Mesendoderm (in vitro differentiated cells): Measurements from ENCODE around the gene GRM6. TPM values are rescaled to one million over a fixed set of nuclear protein-coding genes. Genes with fewer than 3 reads are reported as not detected.

Experiments used
- DNase-seq: peaks from one replicate; pipeline ENCODE4 v3.0.0; 2013
- H2AK5ac ChIP-seq: 2 replicates; pipeline ENCODE4 v1.6.1; 2013; ENCODE audit warnings: low read length, inconsistent platforms
- H2BK120ac ChIP-seq: 2 replicates; pipeline ENCODE4 v1.6.1; 2013; ENCODE audit warnings: low read depth, mild to moderate bottlenecking, low read length, moderate library complexity, mixed read lengths
- H2BK15ac ChIP-seq: replicated peaks from 2 replicates; pipeline ENCODE4 v1.6.1; 2013; ENCODE audit warnings: low read depth, mild to moderate bottlenecking, moderate library complexity
- H2BK5ac ChIP-seq: 2 replicates; pipeline ENCODE4 v1.6.1; 2013; ENCODE audit warnings: low read length, inconsistent platforms
- H3K18ac ChIP-seq: 2 replicates; pipeline ENCODE4 v1.6.1; 2013; ENCODE audit warnings: mild to moderate bottlenecking, low read length, mixed read lengths
- H3K23ac ChIP-seq: one replicate; pipeline ENCODE4 v1.6.1; 2013; ENCODE audit warnings: low read length
- H3K27ac ChIP-seq: 2 replicates; pipeline ENCODE4 v1.5.1; 2013; ENCODE audit warnings: low read depth, mild to moderate bottlenecking, inconsistent platforms, low read length, moderate library complexity
- H3K27me3 ChIP-seq: 2 replicates; pipeline ENCODE4 v1.6.1; 2013; ENCODE audit warnings: low read length, control low read depth, mild to moderate bottlenecking, inconsistent platforms; ENCODE audit not compliant: insufficient read depth, poor library complexity
- H3K36me3 ChIP-seq: 2 replicates; pipeline ENCODE4 v1.6.1; 2013; ENCODE audit warnings: low read length, inconsistent platforms; ENCODE audit not compliant: control insufficient read depth, insufficient read depth
- H3K4ac ChIP-seq: one replicate; pipeline ENCODE4 v1.6.1; 2013; ENCODE audit warnings: low read depth, mild to moderate bottlenecking, low read length, moderate library complexity
- H3K4me1 ChIP-seq: 2 replicates; pipeline ENCODE4 v1.6.1; 2013; ENCODE audit warnings: low read depth, low read length, inconsistent platforms; ENCODE audit not compliant: control insufficient read depth
- H3K4me2 ChIP-seq: 2 replicates; pipeline ENCODE4 v1.6.1; 2013; ENCODE audit warnings: low read length
- H3K4me3 ChIP-seq: 2 replicates; pipeline ENCODE4 v1.5.1; 2013; ENCODE audit warnings: mild to moderate bottlenecking, low read length
- H3K56ac ChIP-seq: one replicate; pipeline ENCODE4 v1.6.1; 2013; ENCODE audit warnings: low read length
- H3K79me1 ChIP-seq: 2 replicates; pipeline ENCODE4 v1.6.1; 2013; ENCODE audit warnings: low read length, inconsistent platforms
- H3K79me2 ChIP-seq: 2 replicates; pipeline ENCODE4 v1.6.1; 2013; ENCODE audit warnings: mild to moderate bottlenecking, low read length; ENCODE audit not compliant: control insufficient read depth, insufficient read depth
- H3K9ac ChIP-seq: 2 replicates; pipeline ENCODE4 v1.6.1; 2013; ENCODE audit warnings: low read length, inconsistent platforms
- H4K5ac ChIP-seq: one replicate; pipeline ENCODE4 v1.6.1; 2013; ENCODE audit warnings: low read length
- H4K8ac ChIP-seq: one replicate; pipeline ENCODE4 v1.6.1; 2013; ENCODE audit warnings: low read depth, mild to moderate bottlenecking, control low read depth, low read length, moderate library complexity
- WGBS: extraction: QIAGEN DNeasy Blood & Tissue Kit; methylation state at CpG from one replicate; pipeline ENCODE4 v1.1.7; 2013; ENCODE audit warnings: low lambda C conversion rate, missing lambda C conversion rate; ENCODE audit not compliant: insufficient coverage; ENCODE audit errors: extremely low coverage; 5-methylcytosine and 5-hydroxymethylcytosine counted together
- polyA plus RNA-seq, 2 experiments: library from polyadenylated mRNA; stranded (reverse); fragments of 200-250 nt; gene quantifications; one replicate each; pipeline ENCODE4 v1.2.3, GENCODE V29; 2013

GRM6 gene
- not detected for polyA plus RNA-seq (2013, experiment 1 of 2)
- polyA plus RNA-seq (2013, experiment 2 of 2), result not detected

- no peak within 1 kb of the TSS for H2BK5ac ChIP-seq
- no peaks in the 10 kb centered on the region for H3K79me2 ChIP-seq
- H2BK15ac ChIP-seq, result no peak within 1 kb of the TSS
- no peak within 1 kb of the TSS for H3K27ac ChIP-seq
- H3K27me3 ChIP-seq, result peaks cover 22% of the 10 kb centered on the region
- H3K36me3 ChIP-seq, result no peaks in the 10 kb centered on the region
- no peak within 1 kb of the TSS for H2BK120ac ChIP-seq
- H3K23ac ChIP-seq, result no peak within 1 kb of the TSS
- WGBS, result no CpG with 5 or more reads among the region's 97 CpGs
- peak within 1 kb of the TSS; percentile 20 for H3K4me2 ChIP-seq
- H3K9ac ChIP-seq, result no peak within 1 kb of the TSS
- H2AK5ac ChIP-seq, result no peak within 1 kb of the TSS
- H4K8ac ChIP-seq, result no peak within 1 kb of the TSS
- H4K5ac ChIP-seq, result no peak within 1 kb of the TSS
- peak within 1 kb of the TSS; percentile 15 for H3K56ac ChIP-seq
- H3K4me1 ChIP-seq, result no peaks in the 10 kb centered on the region
- no peaks in the 10 kb centered on the region for H3K79me1 ChIP-seq
- H3K18ac ChIP-seq, result no peak within 1 kb of the TSS
- no peak within 1 kb of the TSS for H3K4me3 ChIP-seq
- H3K4ac ChIP-seq, result no peak within 1 kb of the TSS
- peak; percentile 5 for DNase-seq
Measured at GRCh38 chr5:178994580-178995340, at the start of gene GRM6. TSS of gene GRM6 (minus strand) at chr5:178995320. CDS start at chr5:178994944, 376 bp downstream.

GRCh38 chr5:179044765-179045164, 49.6 kb upstream of the GRM6 start:
- H4K5ac ChIP-seq, result no peak overlapping the region
- no peaks in the 10 kb centered on the region for H3K4me1 ChIP-seq
- no peak overlapping the region for H3K23ac ChIP-seq
- no peaks in the 10 kb centered on the region for H3K79me2 ChIP-seq
- no peak overlapping the region for H3K9ac ChIP-seq
- no peak overlapping the region for H3K56ac ChIP-seq
- DNase-seq, result peak; percentile 13
- H3K4me3 ChIP-seq, result no peak overlapping the region
- H2BK15ac ChIP-seq, result no peak overlapping the region
- H3K18ac ChIP-seq, result no peak overlapping the region
- H2BK5ac ChIP-seq, result no peak overlapping the region
- no peaks in the 10 kb centered on the region for H3K27me3 ChIP-seq
- no peak overlapping the region for H3K27ac ChIP-seq
- H3K4me2 ChIP-seq, result no peak overlapping the region
- no peak overlapping the region for H3K4ac ChIP-seq
- no peaks in the 10 kb centered on the region for H3K79me1 ChIP-seq
- no peaks in the 10 kb centered on the region for H3K36me3 ChIP-seq
- H2AK5ac ChIP-seq, result no peak overlapping the region
- no peak overlapping the region for H2BK120ac ChIP-seq
- no peak overlapping the region for H4K8ac ChIP-seq
- WGBS, result no CpG with 5 or more reads among the region's 2 CpGs

- peak overlapping the region; percentile 15 for H3K4me3 ChIP-seq
- no peak overlapping the region for H3K23ac ChIP-seq
- no peak overlapping the region for H2BK5ac ChIP-seq
- peaks cover 5% of the 10 kb centered on the region for H3K36me3 ChIP-seq
- no peak overlapping the region for H3K9ac ChIP-seq
- H2AK5ac ChIP-seq, result no peak overlapping the region
- no peaks in the 10 kb centered on the region for H3K27me3 ChIP-seq
- peak; percentile 16 for DNase-seq
- no peak overlapping the region for H3K27ac ChIP-seq
- no peaks in the 10 kb centered on the region for H3K79me1 ChIP-seq
- no peak overlapping the region for H4K8ac ChIP-seq
- H3K79me2 ChIP-seq, result no peaks in the 10 kb centered on the region
- H2BK15ac ChIP-seq, result no peak overlapping the region
- H3K18ac ChIP-seq, result no peak overlapping the region
- no peak overlapping the region for H3K56ac ChIP-seq
- no peak overlapping the region for H4K5ac ChIP-seq
- no peak overlapping the region for H2BK120ac ChIP-seq
- no CpG with 5 or more reads among the region's 7 CpGs for WGBS
- no peaks in the 10 kb centered on the region for H3K4me1 ChIP-seq
- no peak overlapping the region for H3K4me2 ChIP-seq
- H3K4ac ChIP-seq, result no peak overlapping the region
Measured at GRCh38 chr5:179033004-179033580, 38.0 kb upstream of the GRM6 start.

- no peak within 1 kb of the TSS for H3K23ac ChIP-seq
- no peak within 1 kb of the TSS for H2AK5ac ChIP-seq
- H4K8ac ChIP-seq, result no peak within 1 kb of the TSS
- H3K27me3 ChIP-seq, result no peaks in the 10 kb centered on the region
- no peak within 1 kb of the TSS for H2BK15ac ChIP-seq
- H2BK5ac ChIP-seq, result no peak within 1 kb of the TSS
- peak within 1 kb of the TSS; percentile 43 for H3K4me3 ChIP-seq
- peak within 1 kb of the TSS; percentile 69 for H3K9ac ChIP-seq
- no peak within 1 kb of the TSS for H3K4ac ChIP-seq
- H3K56ac ChIP-seq, result peak within 1 kb of the TSS; percentile 85
- H3K4me1 ChIP-seq, result no peaks in the 10 kb centered on the region
- H3K79me2 ChIP-seq, result no peaks in the 10 kb centered on the region
- peak within 1 kb of the TSS; percentile 50 for H3K4me2 ChIP-seq
- no peak within 1 kb of the TSS for H2BK120ac ChIP-seq
- DNase-seq, result peak; percentile 98
- H3K36me3 ChIP-seq, result peaks cover 1% of the 10 kb centered on the region
- no peak within 1 kb of the TSS for H4K5ac ChIP-seq
- H3K27ac ChIP-seq, result no peak within 1 kb of the TSS
- H3K79me1 ChIP-seq, result no peaks in the 10 kb centered on the region
- peak within 1 kb of the TSS; percentile 29 for H3K18ac ChIP-seq
- no CpG with 5 or more reads among the region's 72 CpGs for WGBS
Measured at GRCh38 chr5:179023528-179024189, 28.5 kb upstream of the GRM6 start, which contains the start of gene ZNF879. TSS of gene ZNF879 (plus strand) at chr5:179023804. CDS start at chr5:179025005, 1,201 bp downstream.

GRCh38 chr5:179008667-179009066, 13.5 kb upstream of the GRM6 start:
- DNase-seq, result no peak
- no peak overlapping the region for H2BK5ac ChIP-seq
- no peaks in the 10 kb centered on the region for H3K79me2 ChIP-seq
- no peak overlapping the region for H2AK5ac ChIP-seq
- H3K4me2 ChIP-seq, result no peak overlapping the region
- no peak overlapping the region for H2BK15ac ChIP-seq
- no peak overlapping the region for H3K23ac ChIP-seq
- H3K9ac ChIP-seq, result no peak overlapping the region
- no peaks in the 10 kb centered on the region for H3K79me1 ChIP-seq
- no peaks in the 10 kb centered on the region for H3K36me3 ChIP-seq
- H3K4ac ChIP-seq, result no peak overlapping the region
- H4K5ac ChIP-seq, result no peak overlapping the region
- WGBS, result no CpG with 5 or more reads among the region's 1 CpG
- H3K27me3 ChIP-seq, result no peaks in the 10 kb centered on the region
- no peak overlapping the region for H4K8ac ChIP-seq
- no peak overlapping the region for H2BK120ac ChIP-seq
- H3K56ac ChIP-seq, result no peak overlapping the region
- no peaks in the 10 kb centered on the region for H3K4me1 ChIP-seq
- no peak overlapping the region for H3K18ac ChIP-seq
- no peak overlapping the region for H3K27ac ChIP-seq
- no peak overlapping the region for H3K4me3 ChIP-seq
